Activated T-cell treated with anti-CD3 and anti-CD28 coated beads, Interleukin-2, amount 50 U/mL, for 24 hours (primary cell): ENCODE results near the gene GRIA4.

Experiments
- DNase-seq: peaks from one replicate; pipeline ENCODE4 v3.0.0-alpha.2; 2020
- H3K27ac Mint-ChIP-seq: 2 replicates; pipeline ENCODE4 v1.8.0; 2020; ENCODE audit warnings: mild to moderate bottlenecking, mixed read lengths
- H3K27me3 Mint-ChIP-seq: 2 replicates; pipeline ENCODE4 v1.8.0; 2020; ENCODE audit warnings: mixed read lengths
- H3K36me3 Mint-ChIP-seq: 2 replicates; pipeline ENCODE4 v1.8.0; 2020; ENCODE audit warnings: low read depth, mixed read lengths
- H3K4me1 Mint-ChIP-seq: 2 replicates; pipeline ENCODE4 v1.8.0; 2020; ENCODE audit warnings: low read depth, mixed read lengths
- H3K4me3 Mint-ChIP-seq: 2 replicates; pipeline ENCODE4 v1.8.0; 2020; ENCODE audit warnings: mild to moderate bottlenecking, moderate library complexity, mixed read lengths
- H3K9me3 Mint-ChIP-seq: 2 replicates; pipeline ENCODE4 v1.8.0; 2020; ENCODE audit warnings: mixed read lengths

The GRIA4 gene

GRCh38 chr11:105821781-105822180, 211.9 kb downstream of the GRIA4 start:
- Mint-ChIP-seq H3K36me3 (no peaks in the 10 kb centered on the region), H3K9me3 (no peaks in the 10 kb centered on the region), H3K4me1 (no peaks in the 10 kb centered on the region), H3K27ac (no peak overlapping the region), H3K27me3 (no peaks in the 10 kb centered on the region), H3K4me3 (no peak overlapping the region)
- no peak for DNase-seq

GRCh38 chr11:105823495-105824033, 213.7 kb downstream of the GRIA4 start:
- Mint-ChIP-seq H3K27ac (no peak overlapping the region), H3K36me3 (no peaks in the 10 kb centered on the region), H3K27me3 (no peaks in the 10 kb centered on the region), H3K9me3 (no peaks in the 10 kb centered on the region), H3K4me3 (no peak overlapping the region), H3K4me1 (no peaks in the 10 kb centered on the region)
- DNase-seq: no peak

DNA sequence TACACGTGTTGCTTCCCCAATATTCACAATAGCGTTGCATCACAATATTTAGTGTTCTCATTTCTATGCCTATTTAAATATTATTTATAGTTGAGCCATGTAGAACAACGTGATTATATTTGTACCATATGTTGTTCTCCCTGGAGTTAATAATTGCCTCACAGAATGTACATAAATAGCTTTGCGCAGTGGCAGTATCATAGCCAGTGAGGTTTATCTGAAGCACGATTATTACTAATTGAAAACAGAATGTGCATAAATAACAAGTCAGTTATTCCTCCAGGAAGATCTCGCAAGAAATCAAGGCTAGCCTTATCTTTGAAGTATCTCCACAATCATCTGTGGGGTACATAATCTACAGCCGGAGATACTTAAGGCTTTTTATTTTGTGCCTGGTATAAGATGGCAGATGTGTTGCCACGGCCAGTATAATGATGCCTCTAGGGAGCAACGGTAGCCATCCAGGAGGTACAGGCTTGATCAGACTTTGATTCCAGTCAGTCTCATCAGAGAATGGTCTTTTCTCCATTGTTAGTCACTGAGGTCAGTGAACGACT, 214.7 kb downstream of the GRIA4 start:
- Mint-ChIP-seq H3K27ac (no peak overlapping the region), H3K36me3 (no peaks in the 10 kb centered on the region), H3K4me1 (no peaks in the 10 kb centered on the region), H3K9me3 (no peaks in the 10 kb centered on the region), H3K27me3 (no peaks in the 10 kb centered on the region), H3K4me3 (no peak overlapping the region)
- no peak for DNase-seq

GRCh38 chr11:105825141-105825540, 215.3 kb downstream of the GRIA4 start:
- H3K27ac Mint-ChIP-seq: no peak overlapping the region
- no peak overlapping the region for H3K4me3 Mint-ChIP-seq
- H3K9me3 Mint-ChIP-seq: no peaks in the 10 kb centered on the region
- H3K36me3 Mint-ChIP-seq: no peaks in the 10 kb centered on the region
- H3K27me3 Mint-ChIP-seq: no peaks in the 10 kb centered on the region
- no peaks in the 10 kb centered on the region for H3K4me1 Mint-ChIP-seq
- no peak for DNase-seq

GRCh38 chr11:105827906-105828305, 218.0 kb downstream of the GRIA4 start:
- H3K4me3 Mint-ChIP-seq: no peak overlapping the region
- H3K27ac Mint-ChIP-seq: no peak overlapping the region
- no peaks in the 10 kb centered on the region for H3K27me3 Mint-ChIP-seq
- no peaks in the 10 kb centered on the region for H3K9me3 Mint-ChIP-seq
- DNase-seq: no peak
- no peaks in the 10 kb centered on the region for H3K36me3 Mint-ChIP-seq
- H3K4me1 Mint-ChIP-seq: no peaks in the 10 kb centered on the region

DNA sequence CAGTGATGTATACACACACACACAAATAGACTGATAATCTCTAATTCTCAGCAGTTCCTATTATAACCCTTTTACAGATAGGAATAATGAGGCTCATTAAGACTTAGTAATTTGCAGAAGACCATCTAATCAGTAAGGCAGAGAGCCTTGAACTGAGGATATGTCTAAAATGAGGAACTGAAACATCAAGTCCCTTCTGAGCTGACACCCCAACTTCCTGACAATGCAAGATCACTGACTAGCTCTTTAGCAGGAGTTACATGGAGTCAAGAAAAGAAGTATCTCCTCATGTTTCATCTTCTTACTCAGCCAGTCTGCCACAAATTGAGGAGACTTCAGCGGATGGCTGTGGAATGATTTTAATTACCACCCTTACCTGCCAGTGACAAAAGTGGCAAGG, 219.2 kb downstream of the GRIA4 start:
- no peaks in the 10 kb centered on the region for H3K4me1 Mint-ChIP-seq
- DNase-seq: no peak
- no peak overlapping the region for H3K4me3 Mint-ChIP-seq

GRCh38 chr11:105834461-105834860, 224.6 kb downstream of the GRIA4 start:
- Mint-ChIP-seq H3K27ac (no peak overlapping the region), H3K4me1 (no peaks in the 10 kb centered on the region), H3K36me3 (no peaks in the 10 kb centered on the region), H3K4me3 (no peak overlapping the region), H3K9me3 (no peaks in the 10 kb centered on the region), H3K27me3 (no peaks in the 10 kb centered on the region)
- DNase-seq: no peak

More for the DNA sequence above, 219.2 kb downstream of the GRIA4 start:
- Mint-ChIP-seq H3K36me3 (no peaks in the 10 kb centered on the region), H3K27me3 (no peaks in the 10 kb centered on the region), H3K9me3 (no peaks in the 10 kb centered on the region), H3K27ac (no peak overlapping the region)

DNA sequence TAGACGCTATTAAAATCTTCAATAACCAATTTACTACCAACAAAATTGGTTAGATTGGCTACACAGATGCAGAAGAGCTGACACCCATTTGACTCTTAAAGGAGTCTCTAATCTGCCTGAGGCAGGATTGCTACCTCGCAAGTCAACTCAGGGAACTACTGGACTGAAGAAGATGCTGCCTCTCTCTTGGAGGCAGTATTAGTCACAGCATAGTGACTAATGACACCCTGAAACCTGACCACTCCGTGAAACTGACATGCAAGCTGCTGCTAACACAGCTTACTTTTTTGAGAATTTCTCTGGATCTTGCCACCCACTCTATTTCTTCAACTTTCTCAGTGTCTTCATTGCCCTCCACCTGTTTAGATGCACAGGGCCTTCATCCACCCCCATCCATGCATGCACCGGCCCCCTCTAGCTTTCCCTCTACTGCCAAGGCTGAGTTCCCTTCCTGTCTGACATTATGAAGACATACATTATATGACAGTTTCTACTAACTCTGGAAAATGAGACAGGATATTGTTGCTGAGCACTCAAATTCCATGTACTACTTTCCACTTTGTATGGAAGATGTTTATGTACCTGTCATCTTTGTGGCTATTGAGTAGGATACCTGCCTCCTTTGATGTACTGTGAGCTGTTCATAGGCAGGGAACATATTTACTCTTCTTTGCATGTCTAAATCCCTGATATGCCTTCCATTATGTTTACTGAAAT, 229.0 kb downstream of the GRIA4 start:
- Mint-ChIP-seq H3K9me3 (no peaks in the 10 kb centered on the region), H3K36me3 (no peaks in the 10 kb centered on the region), H3K27me3 (no peaks in the 10 kb centered on the region), H3K4me1 (no peaks in the 10 kb centered on the region), H3K4me3 (no peak overlapping the region), H3K27ac (no peak overlapping the region)
- no peak for DNase-seq

DNA sequence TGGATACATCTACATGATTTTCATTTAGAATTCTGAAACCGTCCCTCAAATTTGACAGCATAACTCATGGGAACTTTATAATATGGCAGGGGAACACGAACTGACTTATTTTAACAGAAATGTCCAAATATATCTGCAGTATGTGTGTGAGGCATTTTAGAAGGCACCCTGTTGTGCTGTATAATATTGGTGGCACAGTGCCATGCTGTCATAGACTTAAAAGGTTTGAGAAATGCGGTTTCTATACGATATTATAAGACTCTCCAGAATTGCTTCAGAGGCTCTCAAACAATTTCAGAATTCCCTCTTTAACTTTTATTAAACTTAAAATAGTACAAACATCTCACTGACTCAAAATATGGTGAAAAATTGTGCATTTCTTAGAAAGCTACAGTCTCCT, 230.5 kb downstream of the GRIA4 start:
- Mint-ChIP-seq H3K36me3 (no peaks in the 10 kb centered on the region), H3K4me3 (no peak overlapping the region), H3K27ac (no peak overlapping the region), H3K9me3 (no peaks in the 10 kb centered on the region), H3K27me3 (no peaks in the 10 kb centered on the region), H3K4me1 (no peaks in the 10 kb centered on the region)
- DNase-seq: no peak

GRCh38 chr11:105852403-105852802, 242.5 kb downstream of the GRIA4 start:
- no peak for DNase-seq
- no peaks in the 10 kb centered on the region for H3K36me3 Mint-ChIP-seq
- H3K4me3 Mint-ChIP-seq: no peak overlapping the region
- no peaks in the 10 kb centered on the region for H3K4me1 Mint-ChIP-seq
- peaks cover 6% of the 10 kb centered on the region for H3K27me3 Mint-ChIP-seq
- no peak overlapping the region for H3K27ac Mint-ChIP-seq
- H3K9me3 Mint-ChIP-seq: no peaks in the 10 kb centered on the region

DNA sequence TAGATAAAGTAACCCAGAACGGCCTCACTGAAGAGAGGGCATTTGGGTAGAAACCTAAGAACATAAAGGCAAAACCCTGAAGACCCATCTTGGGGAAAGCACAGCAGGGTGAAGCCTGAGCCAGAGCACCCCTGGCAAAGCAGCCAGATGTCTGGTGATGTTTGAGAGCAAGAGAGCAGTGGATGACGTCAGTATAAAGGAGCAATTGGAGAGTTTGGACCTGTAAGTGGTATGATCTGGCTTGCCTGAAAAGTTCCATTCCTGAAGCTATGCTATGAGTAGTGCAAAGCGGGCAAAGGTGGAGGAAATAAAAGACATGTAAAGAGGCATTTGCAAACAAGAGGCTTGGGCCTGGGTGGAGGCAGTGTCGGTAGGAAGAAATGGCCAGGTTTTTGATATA, 244.4 kb downstream of the GRIA4 start:
- Mint-ChIP-seq H3K9me3 (no peaks in the 10 kb centered on the region), H3K4me3 (no peak overlapping the region), H3K36me3 (no peaks in the 10 kb centered on the region), H3K27me3 (peaks cover 6% of the 10 kb centered on the region), H3K27ac (no peak overlapping the region), H3K4me1 (no peaks in the 10 kb centered on the region)
- DNase-seq: no peak

GRCh38 chr11:105856954-105857353, 247.1 kb downstream of the GRIA4 start:
- H3K27me3 Mint-ChIP-seq: peaks cover 6% of the 10 kb centered on the region
- H3K36me3 Mint-ChIP-seq: no peaks in the 10 kb centered on the region
- H3K4me3 Mint-ChIP-seq: no peak overlapping the region
- no peaks in the 10 kb centered on the region for H3K4me1 Mint-ChIP-seq
- H3K9me3 Mint-ChIP-seq: no peaks in the 10 kb centered on the region
- no peak overlapping the region for H3K27ac Mint-ChIP-seq
- DNase-seq: no peak

DNA sequence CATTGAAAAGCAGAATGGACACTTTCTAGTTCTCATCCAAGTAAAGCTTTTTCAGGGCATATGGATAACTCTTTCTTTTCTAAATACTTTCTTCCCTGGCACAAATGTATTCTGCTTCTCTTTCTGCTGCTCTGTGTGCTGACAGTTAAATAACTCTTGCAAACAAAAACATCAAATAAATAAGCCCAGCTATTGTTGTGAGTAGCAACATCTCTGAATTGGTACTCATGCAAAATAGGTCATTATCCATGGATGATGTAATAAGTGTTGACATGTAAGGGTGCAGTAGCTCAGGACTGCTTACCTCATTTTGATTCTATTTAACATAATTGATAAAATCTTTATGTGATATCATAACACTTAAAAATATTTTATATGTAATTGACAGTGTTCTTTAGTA, 247.9 kb downstream of the GRIA4 start:
- H3K27ac Mint-ChIP-seq: no peak overlapping the region
- no peaks in the 10 kb centered on the region for H3K36me3 Mint-ChIP-seq
- no peaks in the 10 kb centered on the region for H3K9me3 Mint-ChIP-seq
- peaks cover 6% of the 10 kb centered on the region for H3K27me3 Mint-ChIP-seq
- no peak for DNase-seq
- no peaks in the 10 kb centered on the region for H3K4me1 Mint-ChIP-seq
- no peak overlapping the region for H3K4me3 Mint-ChIP-seq

GRCh38 chr11:105858841-105859240, 249.0 kb downstream of the GRIA4 start:
- no peak for DNase-seq
- H3K27me3 Mint-ChIP-seq: peaks cover 6% of the 10 kb centered on the region
- no peak overlapping the region for H3K4me3 Mint-ChIP-seq
- H3K4me1 Mint-ChIP-seq: no peaks in the 10 kb centered on the region
- no peak overlapping the region for H3K27ac Mint-ChIP-seq
- H3K9me3 Mint-ChIP-seq: no peaks in the 10 kb centered on the region
- no peaks in the 10 kb centered on the region for H3K36me3 Mint-ChIP-seq

DNA sequence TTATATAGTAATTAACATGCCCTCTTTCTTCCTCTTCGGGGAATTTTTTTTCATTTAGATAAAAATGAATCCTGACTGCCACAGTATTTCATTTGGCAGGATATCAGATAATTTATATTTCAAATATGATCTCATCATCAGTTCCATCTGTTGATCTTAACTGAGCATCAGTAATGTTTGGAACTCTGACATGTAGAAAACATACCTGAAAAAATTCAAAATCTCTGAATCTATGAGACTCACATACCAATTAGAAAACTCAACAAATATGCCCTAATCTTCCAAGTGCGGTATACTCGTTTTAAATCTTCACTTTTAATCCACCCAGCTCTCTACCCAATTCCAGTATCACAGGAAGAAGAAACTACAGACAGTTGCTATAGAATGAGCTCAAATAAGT, 250.2 kb downstream of the GRIA4 start:
- H3K27ac Mint-ChIP-seq: no peak overlapping the region
- no peak overlapping the region for H3K4me3 Mint-ChIP-seq
- no peaks in the 10 kb centered on the region for H3K9me3 Mint-ChIP-seq

More for the DNA sequence above, 250.2 kb downstream of the GRIA4 start:
- Mint-ChIP-seq H3K4me1 (no peaks in the 10 kb centered on the region), H3K36me3 (no peaks in the 10 kb centered on the region), H3K27me3 (peaks cover 6% of the 10 kb centered on the region)
- no peak for DNase-seq
